K562 (cell line): ENCODE results near the gene SPPL2C. TPM values are rescaled to one million over a fixed set of nuclear protein-coding genes. Genes with fewer than 3 reads are reported as not detected.

Experiments used
- BRCA1 ChIP-seq, 2 experiments: fragments of 450-650 bp in 1 of 2; sonication (generic) in 1 of 2; formaldehyde crosslinking in 1 of 2; IDR thresholded peaks; 2 replicates each; pipeline versions ENCODE4 v1.5.0 to v1.6.1; 2017 to 2020; ENCODE audit warnings: mild to moderate bottlenecking in 1 of 2, missing genetic modification reagents in 1 of 2
- DDX20 ChIP-seq: fragments of 450-650 bp; IDR thresholded peaks from 2 replicates; pipeline ENCODE4 v1.6.1; 2016; ENCODE audit warnings: missing genetic modification characterization, low read depth, mild to moderate bottlenecking, missing compliant biosample characterization, moderate library complexity
- GTF2A2 ChIP-seq: IDR thresholded peaks from 2 replicates; pipeline ENCODE4 v1.6.1; 2016; ENCODE audit warnings: mild to moderate bottlenecking, missing genetic modification characterization, missing compliant biosample characterization
- MEIS2 ChIP-seq: fragments of 450-650 bp; IDR thresholded peaks from 2 replicates; pipeline ENCODE4 v1.6.1; 2014; ENCODE audit warnings: mild to moderate bottlenecking; ENCODE audit not compliant: partially characterized antibody
- NR4A1 ChIP-seq, 2 experiments: fragments of 250-450 bp in 1 of 2; fragments of 450-650 bp in 1 of 2; sonication (Bioruptor Pico) in 1 of 2; IDR thresholded peaks; 2 replicates each; pipeline versions ENCODE4 v1.4.0 to v1.6.1; 2016 to 2020; ENCODE audit warnings: mild to moderate bottlenecking in 2 of 2, missing compliant biosample characterization in 1 of 2, missing genetic modification characterization in 1 of 2, moderate library complexity in 1 of 2
- PTRF ChIP-seq: fragments of 450-650 bp; IDR thresholded peaks from 2 replicates; pipeline ENCODE4 v1.6.1; 2016; ENCODE audit warnings: mild to moderate bottlenecking, missing genetic modification characterization, missing compliant biosample characterization
- PTTG1 ChIP-seq: fragments of 450-650 bp; IDR thresholded peaks from 2 replicates; pipeline ENCODE4 v1.6.1; 2016; ENCODE audit warnings: low read depth, mild to moderate bottlenecking, missing genetic modification characterization, missing compliant biosample characterization
- RAD51 ChIP-seq: fragments of 450-650 bp; IDR thresholded peaks from 2 replicates; pipeline ENCODE4 v1.7.1; 2016; ENCODE audit warnings: low read depth, mild to moderate bottlenecking, borderline replicate concordance
- SMARCA4 ChIP-seq: fragments of 450-650 bp; IDR thresholded peaks from 2 replicates; pipeline ENCODE4 v1.6.1; 2016
- SPI1 ChIP-seq: IDR thresholded peaks from 2 replicates; pipeline ENCODE4 v1.6.1; 2011; ENCODE audit warnings: low read depth, low read length, control low read depth, borderline replicate concordance
- ZNF41 ChIP-seq: fragments of 250-450 bp; sonication (Bioruptor Pico); conservative IDR thresholded peaks from 2 replicates; pipeline ENCODE4 v1.4.0; 2020; ENCODE audit warnings: mild to moderate bottlenecking
- ZNF644 ChIP-seq: fragments of 200-800 bp; sonication (Bioruptor generic); IDR thresholded peaks from 2 replicates; pipeline ENCODE4 v1.6.1; 2016; ENCODE audit warnings: low read depth, missing genetic modification characterization, missing compliant biosample characterization
- ZNF717 ChIP-seq: fragments of 250-450 bp; sonication (Bioruptor Pico); IDR thresholded peaks from 2 replicates; pipeline ENCODE4 v1.5.0; 2021
- polyA plus RNA-seq, 8 experiments: library from polyadenylated mRNA; depleted of rRNA in 4 of 8; stranded (reverse) in 5 of 8; unstranded in 3 of 8; fragments of >200 nt; fragmentation: Nextera tagmentation in 2 of 8; fragmentation: Illumina TruSeq in 1 of 8; extraction: Ambion mirVana in 2 of 8; extraction: Trizol in 1 of 8; gene quantifications; 2 replicates each; pipeline versions ENCODE4 v1.2.1 to v1.2.3, GENCODE V29; 2011 to 2014; ENCODE audit warnings: inconsistent platforms in 1 of 8, missing spikeins in 1 of 8
- total RNA-seq, 7 experiments: library from RNA; depleted of rRNA in 6 of 7; stranded (reverse); fragments of >200 nt in 6 of 7; fragmentation: Illumina TruSeq in 2 of 7; extraction: Trizol in 2 of 7; gene quantifications; 2 replicates each; pipeline versions ENCODE4 v1.2.1 to v1.2.3, GENCODE V29; 2011 to 2021; ENCODE audit warnings: low replicate concordance in 1 of 7
- TF ChIP-seq, protein P1 (sequence below): fragments of 450-650 bp; IDR thresholded peaks from 2 replicates; pipeline ENCODE4 v1.6.1; 2016; ENCODE audit warnings: mild to moderate bottlenecking, moderate library complexity
- TF ChIP-seq, protein P2 (sequence below): fragments of 450-650 bp; formaldehyde crosslinking; IDR thresholded peaks from 2 replicates; pipeline ENCODE4 v1.4.0; 2020; ENCODE audit warnings: mild to moderate bottlenecking, mixed read lengths

Gene SPPL2C
- total and polyA plus RNA-seq, 9 of the 15 experiments (the other 6 are each of a cell fraction or from before 2014, with no cell fraction given) = not detected

DNA sequence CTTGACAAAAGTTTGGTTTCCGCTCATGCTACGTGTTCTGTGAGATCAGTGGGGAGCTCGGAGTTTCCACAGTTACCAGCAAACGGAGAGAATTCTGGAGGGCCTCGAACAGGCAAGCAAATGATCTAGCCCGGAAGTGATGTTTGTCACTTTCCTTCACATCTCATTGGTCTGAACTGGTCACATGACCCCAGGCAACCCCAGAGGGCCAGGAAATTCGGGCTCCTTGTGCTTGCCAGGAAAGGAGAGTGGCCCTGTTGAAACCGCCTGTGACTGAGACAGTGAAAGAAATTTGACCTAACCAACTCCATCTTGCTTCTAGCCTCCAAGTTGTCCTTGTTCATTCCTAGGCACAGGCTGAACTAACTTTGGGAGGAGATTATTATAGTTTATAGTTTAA, 23.0 kb downstream of the SPPL2C start (continued):
- TF ChIP-seq, protein P1, sequence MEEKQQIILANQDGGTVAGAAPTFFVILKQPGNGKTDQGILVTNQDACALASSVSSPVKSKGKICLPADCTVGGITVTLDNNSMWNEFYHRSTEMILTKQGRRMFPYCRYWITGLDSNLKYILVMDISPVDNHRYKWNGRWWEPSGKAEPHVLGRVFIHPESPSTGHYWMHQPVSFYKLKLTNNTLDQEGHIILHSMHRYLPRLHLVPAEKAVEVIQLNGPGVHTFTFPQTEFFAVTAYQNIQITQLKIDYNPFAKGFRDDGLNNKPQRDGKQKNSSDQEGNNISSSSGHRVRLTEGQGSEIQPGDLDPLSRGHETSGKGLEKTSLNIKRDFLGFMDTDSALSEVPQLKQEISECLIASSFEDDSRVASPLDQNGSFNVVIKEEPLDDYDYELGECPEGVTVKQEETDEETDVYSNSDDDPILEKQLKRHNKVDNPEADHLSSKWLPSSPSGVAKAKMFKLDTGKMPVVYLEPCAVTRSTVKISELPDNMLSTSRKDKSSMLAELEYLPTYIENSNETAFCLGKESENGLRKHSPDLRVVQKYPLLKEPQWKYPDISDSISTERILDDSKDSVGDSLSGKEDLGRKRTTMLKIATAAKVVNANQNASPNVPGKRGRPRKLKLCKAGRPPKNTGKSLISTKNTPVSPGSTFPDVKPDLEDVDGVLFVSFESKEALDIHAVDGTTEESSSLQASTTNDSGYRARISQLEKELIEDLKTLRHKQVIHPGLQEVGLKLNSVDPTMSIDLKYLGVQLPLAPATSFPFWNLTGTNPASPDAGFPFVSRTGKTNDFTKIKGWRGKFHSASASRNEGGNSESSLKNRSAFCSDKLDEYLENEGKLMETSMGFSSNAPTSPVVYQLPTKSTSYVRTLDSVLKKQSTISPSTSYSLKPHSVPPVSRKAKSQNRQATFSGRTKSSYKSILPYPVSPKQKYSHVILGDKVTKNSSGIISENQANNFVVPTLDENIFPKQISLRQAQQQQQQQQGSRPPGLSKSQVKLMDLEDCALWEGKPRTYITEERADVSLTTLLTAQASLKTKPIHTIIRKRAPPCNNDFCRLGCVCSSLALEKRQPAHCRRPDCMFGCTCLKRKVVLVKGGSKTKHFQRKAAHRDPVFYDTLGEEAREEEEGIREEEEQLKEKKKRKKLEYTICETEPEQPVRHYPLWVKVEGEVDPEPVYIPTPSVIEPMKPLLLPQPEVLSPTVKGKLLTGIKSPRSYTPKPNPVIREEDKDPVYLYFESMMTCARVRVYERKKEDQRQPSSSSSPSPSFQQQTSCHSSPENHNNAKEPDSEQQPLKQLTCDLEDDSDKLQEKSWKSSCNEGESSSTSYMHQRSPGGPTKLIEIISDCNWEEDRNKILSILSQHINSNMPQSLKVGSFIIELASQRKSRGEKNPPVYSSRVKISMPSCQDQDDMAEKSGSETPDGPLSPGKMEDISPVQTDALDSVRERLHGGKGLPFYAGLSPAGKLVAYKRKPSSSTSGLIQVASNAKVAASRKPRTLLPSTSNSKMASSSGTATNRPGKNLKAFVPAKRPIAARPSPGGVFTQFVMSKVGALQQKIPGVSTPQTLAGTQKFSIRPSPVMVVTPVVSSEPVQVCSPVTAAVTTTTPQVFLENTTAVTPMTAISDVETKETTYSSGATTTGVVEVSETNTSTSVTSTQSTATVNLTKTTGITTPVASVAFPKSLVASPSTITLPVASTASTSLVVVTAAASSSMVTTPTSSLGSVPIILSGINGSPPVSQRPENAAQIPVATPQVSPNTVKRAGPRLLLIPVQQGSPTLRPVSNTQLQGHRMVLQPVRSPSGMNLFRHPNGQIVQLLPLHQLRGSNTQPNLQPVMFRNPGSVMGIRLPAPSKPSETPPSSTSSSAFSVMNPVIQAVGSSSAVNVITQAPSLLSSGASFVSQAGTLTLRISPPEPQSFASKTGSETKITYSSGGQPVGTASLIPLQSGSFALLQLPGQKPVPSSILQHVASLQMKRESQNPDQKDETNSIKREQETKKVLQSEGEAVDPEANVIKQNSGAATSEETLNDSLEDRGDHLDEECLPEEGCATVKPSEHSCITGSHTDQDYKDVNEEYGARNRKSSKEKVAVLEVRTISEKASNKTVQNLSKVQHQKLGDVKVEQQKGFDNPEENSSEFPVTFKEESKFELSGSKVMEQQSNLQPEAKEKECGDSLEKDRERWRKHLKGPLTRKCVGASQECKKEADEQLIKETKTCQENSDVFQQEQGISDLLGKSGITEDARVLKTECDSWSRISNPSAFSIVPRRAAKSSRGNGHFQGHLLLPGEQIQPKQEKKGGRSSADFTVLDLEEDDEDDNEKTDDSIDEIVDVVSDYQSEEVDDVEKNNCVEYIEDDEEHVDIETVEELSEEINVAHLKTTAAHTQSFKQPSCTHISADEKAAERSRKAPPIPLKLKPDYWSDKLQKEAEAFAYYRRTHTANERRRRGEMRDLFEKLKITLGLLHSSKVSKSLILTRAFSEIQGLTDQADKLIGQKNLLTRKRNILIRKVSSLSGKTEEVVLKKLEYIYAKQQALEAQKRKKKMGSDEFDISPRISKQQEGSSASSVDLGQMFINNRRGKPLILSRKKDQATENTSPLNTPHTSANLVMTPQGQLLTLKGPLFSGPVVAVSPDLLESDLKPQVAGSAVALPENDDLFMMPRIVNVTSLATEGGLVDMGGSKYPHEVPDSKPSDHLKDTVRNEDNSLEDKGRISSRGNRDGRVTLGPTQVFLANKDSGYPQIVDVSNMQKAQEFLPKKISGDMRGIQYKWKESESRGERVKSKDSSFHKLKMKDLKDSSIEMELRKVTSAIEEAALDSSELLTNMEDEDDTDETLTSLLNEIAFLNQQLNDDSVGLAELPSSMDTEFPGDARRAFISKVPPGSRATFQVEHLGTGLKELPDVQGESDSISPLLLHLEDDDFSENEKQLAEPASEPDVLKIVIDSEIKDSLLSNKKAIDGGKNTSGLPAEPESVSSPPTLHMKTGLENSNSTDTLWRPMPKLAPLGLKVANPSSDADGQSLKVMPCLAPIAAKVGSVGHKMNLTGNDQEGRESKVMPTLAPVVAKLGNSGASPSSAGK = peak; percentile 36; the same call in 1 of the 2 replicates
- no peak for TF ChIP-seq SPI1
- TF ChIP-seq RAD51 = peak; percentile 80
- TF ChIP-seq NR4A1 (CRISPR knock-in tag; IDR thresholded peaks at IDR 0.05) = no peak
- TF ChIP-seq NR4A1 (tag; IDR thresholded peaks at IDR 0.05) = peak; percentile 82
- TF ChIP-seq PTRF (tag) = peak; percentile 64; the same call in 1 of the 2 replicates
- TF ChIP-seq MEIS2 = no peak
- TF ChIP-seq GTF2A2 = peak; percentile 49; the same call in 1 of the 2 replicates
- TF ChIP-seq SMARCA4 = no peak
- TF ChIP-seq ZNF41 (CRISPR knock-in tag) = 0 out of 2 replicates have a peak, but pooled peaks have one; percentile 63
- TF ChIP-seq DDX20 (tag) = peak; percentile 72; the same call in 1 of the 2 replicates
- no peak for TF ChIP-seq ZNF717 (CRISPR knock-in tag)
- no peak for TF ChIP-seq BRCA1 (IDR thresholded peaks at IDR 0.05)
- TF ChIP-seq BRCA1 (CRISPR knock-in tag; IDR thresholded peaks at IDR 0.05) = no peak
- TF ChIP-seq ZNF644 (tag) = 0 out of 2 replicates have a peak, but pooled peaks have one; percentile 50
- TF ChIP-seq PTTG1 = peak; percentile 78
- TF ChIP-seq, protein P2, sequence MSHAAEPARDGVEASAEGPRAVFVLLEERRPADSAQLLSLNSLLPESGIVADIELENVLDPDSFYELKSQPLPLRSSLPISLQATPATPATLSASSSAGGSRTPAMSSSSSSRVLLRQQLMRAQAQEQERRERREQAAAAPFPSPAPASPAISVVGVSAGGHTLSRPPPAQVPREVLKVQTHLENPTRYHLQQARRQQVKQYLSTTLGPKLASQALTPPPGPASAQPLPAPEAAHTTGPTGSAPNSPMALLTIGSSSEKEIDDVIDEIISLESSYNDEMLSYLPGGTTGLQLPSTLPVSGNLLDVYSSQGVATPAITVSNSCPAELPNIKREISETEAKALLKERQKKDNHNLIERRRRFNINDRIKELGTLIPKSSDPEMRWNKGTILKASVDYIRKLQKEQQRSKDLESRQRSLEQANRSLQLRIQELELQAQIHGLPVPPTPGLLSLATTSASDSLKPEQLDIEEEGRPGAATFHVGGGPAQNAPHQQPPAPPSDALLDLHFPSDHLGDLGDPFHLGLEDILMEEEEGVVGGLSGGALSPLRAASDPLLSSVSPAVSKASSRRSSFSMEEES (CRISPR knock-in tag) = peak; percentile 91
